PC-3 (cell line): ENCODE data around the gene TANGO6. TPM values are rescaled to one million over a fixed set of nuclear protein-coding genes. Genes with fewer than 3 reads are reported as not detected.
"Not testable (repeated sequence)": the region's sequence is repeated elsewhere in the genome, so short reads cannot be mapped to it uniquely, and the experiment has no call there.

Source experiments
- ATAC-seq: fragments of 200-7000 bp; cut with Tn5 transposase; 2 replicates; pipeline ENCODE4 v1.9.1; 2020; ENCODE audit warnings: mild to moderate bottlenecking, moderate library complexity
- BruUV-seq: library from RNA; stranded (reverse); fragments of 400-500 nt; replicated peaks from 2 replicates; lab custom pipeline; 2021; lab: Mats Ljungman, UMichigan
- CTCF ChIA-PET: fragments of 300-600 bp; sonication (Branson Sonifier 250); formaldehyde crosslinking; loops from one replicate; lab custom pipeline; 2022; ENCODE audit warnings: antibody characterized with exemption; lab: Charles Lee
- POLR2A ChIA-PET: fragments of 300-600 bp; sonication (Branson Sonifier 250); formaldehyde crosslinking; loops from one replicate; lab custom pipeline; 2022; ENCODE audit warnings: antibody characterized with exemption; ENCODE audit not compliant: unreplicated experiment; lab: Charles Lee
- DNase-seq: peaks from one replicate; pipeline ENCODE4 v3.0.0-alpha.2; 2015
- H2AFZ ChIP-seq: fragments of 300-600 bp; sonication (generic); 2 replicates; pipeline ENCODE4 v1.6.0; 2016; ENCODE audit warnings: antibody characterized with exemption, low read length
- H3F3A ChIP-seq: fragments of 300-600 bp; sonication (generic); one replicate; pipeline ENCODE4 v1.6.0; 2017; ENCODE audit warnings: antibody characterized with exemption, low read length, control low read depth, mild to moderate bottlenecking; ENCODE audit not compliant: unreplicated experiment
- H3K27ac ChIP-seq: fragments of 300-600 bp; sonication (generic); 2 replicates; pipeline ENCODE4 v1.5.1; 2016; ENCODE audit warnings: mild to moderate bottlenecking, low read length
- H3K27me3 ChIP-seq: fragments of 300-600 bp; sonication (generic); 2 replicates; pipeline ENCODE4 v1.6.1; 2016; ENCODE audit warnings: low read length, mixed read lengths
- H3K36me3 ChIP-seq: fragments of 300-600 bp; sonication (generic); 2 replicates; pipeline ENCODE4 v1.6.1; 2016; ENCODE audit warnings: low read depth, mixed run types, low read length, mixed read lengths
- H3K4me1 ChIP-seq: fragments of 300-600 bp; sonication (generic); 2 replicates; pipeline ENCODE4 v1.5.1; 2016; ENCODE audit warnings: low read length; ENCODE audit not compliant: insufficient read depth
- H3K4me2 ChIP-seq: fragments of 300-600 bp; sonication (generic); 2 replicates; pipeline ENCODE4 v1.6.0; 2016; ENCODE audit warnings: low read length
- H3K4me3 ChIP-seq: fragments of 300-600 bp; sonication (generic); 2 replicates; pipeline ENCODE4 v1.5.1; 2016; ENCODE audit warnings: mild to moderate bottlenecking, low read length, mixed read lengths
- H3K79me2 ChIP-seq: fragments of 300-600 bp; sonication (generic); 2 replicates; pipeline ENCODE4 v1.6.1; 2017; ENCODE audit warnings: low read length, mixed read lengths
- H3K9ac ChIP-seq: fragments of 300-600 bp; sonication (generic); 2 replicates; pipeline ENCODE4 v1.6.0; 2016; ENCODE audit warnings: mild to moderate bottlenecking, low read length
- H3K9me2 ChIP-seq: fragments of 300-600 bp; sonication (generic); replicated peaks from 2 replicates; pipeline ENCODE4 v1.6.1; 2016; ENCODE audit warnings: mixed run types, low read length, mixed read lengths
- H3K9me3 ChIP-seq: fragments of 300-600 bp; sonication (generic); 2 replicates; pipeline ENCODE4 v1.6.1; 2016; ENCODE audit warnings: low read length, mixed read lengths
- H4K20me1 ChIP-seq: fragments of 300-600 bp; sonication (generic); 2 replicates; pipeline ENCODE4 v1.6.1; 2016; ENCODE audit warnings: low read length, mixed read lengths
- CTCF ChIP-seq: fragments of 300-600 bp; sonication (generic); conservative IDR thresholded peaks from 2 replicates; pipeline ENCODE4 v1.5.1; 2017; ENCODE audit warnings: antibody characterized with exemption, low read depth, mild to moderate bottlenecking, low read length
- EZH2 ChIP-seq: fragments of 300-600 bp; sonication (generic); IDR thresholded peaks from one replicate; pipeline ENCODE4 v1.6.1; 2017; ENCODE audit warnings: antibody characterized with exemption, mild to moderate bottlenecking, low read length; ENCODE audit not compliant: unreplicated experiment
- EZH2phosphoT487 ChIP-seq: fragments of 300-600 bp; sonication (generic); IDR thresholded peaks from 2 replicates; pipeline ENCODE4 v1.6.1; 2018; ENCODE audit warnings: mild to moderate bottlenecking, antibody characterized with exemption, low read length, borderline replicate concordance
- intact Hi-C: fragments of 100-400 bp; cut with micrococcal nuclease; formaldehyde crosslinking; loops from 2 replicates; pipeline ENCODE4 v1.9.0; 2023
- total RNA-seq: library from RNA; depleted of rRNA; stranded (reverse); fragments of >200 nt; gene quantifications from 2 replicates; pipeline ENCODE4 v1.2.3, GENCODE V29; 2014

The TANGO6 gene
- total RNA-seq, 1 experiment from 2014 or later = 9.4 TPM

- Histone ChIP-seq H4K20me1 (no peaks in the 10 kb centered on the region), H3K9ac (peak overlapping the region; percentile 79), H3K27me3 (no peaks in the 10 kb centered on the region), H3K27ac (peak overlapping the region; percentile 99), H3K4me3 (peak overlapping the region; percentile 21; the same call in 1 of the 2 replicates), H3K4me2 (peak overlapping the region; percentile 76), H3K79me2 (no peaks in the 10 kb centered on the region), H2AFZ (peak overlapping the region; percentile 56), H3K9me3 (no peaks in the 10 kb centered on the region), H3F3A (peaks cover 24% of the 10 kb centered on the region), H3K36me3 (no peaks in the 10 kb centered on the region), H3K9me2 (no peaks in the 10 kb centered on the region), H3K4me1 (peaks cover 29% of the 10 kb centered on the region)
- peak; percentile 93 for DNase-seq
- TSS peak; percentile 96 for BruUV-seq
- ChIA-PET POLR2A (interaction anchor here (0.6 kb wide), 6 partner anchors 12 to 649 kb away, joined by 3 to 10 read pairs (median 4); no protein-coding TSS in a partner anchor), CTCF (interaction anchor here (0.6 to 1.4 kb wide), 3 partner anchors 49 to 156 kb away, joined by 3 read pairs; no protein-coding TSS in a partner anchor)
- no peak for TF ChIP-seq EZH2phosphoT487
- TF ChIP-seq CTCF = no peak
- TF ChIP-seq EZH2 = no peak
- ATAC-seq = peak; percentile 91
- intact Hi-C loops = loop anchor here (2.0 to 5.0 kb wide), 3 partner anchors 15 to 63 kb away; no protein-coding TSS in a partner anchor
Measured at GRCh38 chr16:69057400-69058378, 214.4 kb downstream of the TANGO6 start.

- H3K9ac ChIP-seq, H4K20me1 ChIP-seq, ATAC-seq, H3K9me3 ChIP-seq, H3K36me3 ChIP-seq, CTCF ChIA-PET, POLR2A ChIA-PET, H3F3A ChIP-seq, H3K79me2 ChIP-seq, DNase-seq, BruUV-seq, intact Hi-C loops, H3K9me2 ChIP-seq, H3K27me3 ChIP-seq, H3K4me2 ChIP-seq, H2AFZ ChIP-seq, H3K4me3 ChIP-seq: not testable (repeated sequence)
- Histone ChIP-seq H3K27ac (peak overlapping the region; percentile 72), H3K4me1 (peaks cover 27% of the 10 kb centered on the region)
Measured at GRCh38 chr16:69063491-69063890, 220.2 kb downstream of the TANGO6 start.

GRCh38 chr16:69064124-69064763, 220.9 kb downstream of the TANGO6 start:
- Histone ChIP-seq H2AFZ (no peak overlapping the region), H3K9me2 (no peaks in the 10 kb centered on the region), H3K9me3 (no peaks in the 10 kb centered on the region), H3F3A (no peaks in the 10 kb centered on the region), H3K79me2 (no peaks in the 10 kb centered on the region), H3K9ac (no peak overlapping the region), H3K27me3 (no peaks in the 10 kb centered on the region), H3K4me3 (no peak overlapping the region), H4K20me1 (no peaks in the 10 kb centered on the region), H3K4me1 (peaks cover 22% of the 10 kb centered on the region), H3K36me3 (no peaks in the 10 kb centered on the region), H3K27ac (peak overlapping the region; percentile 72), H3K4me2 (no peak overlapping the region)
- POLR2A ChIA-PET = interaction anchor here (0.6 kb wide), 1 partner anchor 166 kb away, joined by 4 read pairs; no protein-coding TSS in a partner anchor
- CTCF ChIA-PET = no interaction called here
- BruUV-seq = no TSS peak
- TF ChIP-seq CTCF (no peak), EZH2phosphoT487 (no peak), EZH2 (no peak)
- peak; percentile 85 for ATAC-seq
- intact Hi-C loops = no loop called here
- DNase-seq = peak; percentile 86
